Activated gamma-delta T cell (primary cell): ENCODE measurements around the gene SLC29A3.
"Not testable (repeated sequence)": the region's sequence is repeated elsewhere in the genome, so short reads cannot be mapped to it uniquely, and the experiment has no call there.

ENCODE experiments used
- DNase-seq: peaks from one replicate; lab custom pipeline; 2025; lab: John Stamatoyannopoulos, UW

SLC29A3 gene

GRCh38 chr10:71345694-71346093 lies 26.6 kb downstream of the SLC29A3 start:
- DNase-seq = no peak

GRCh38 chr10:71346731-71347130 lies 27.7 kb downstream of the SLC29A3 start:
- no peak for DNase-seq

- no peak for DNase-seq
Measured at GRCh38 chr10:71347587-71348395, 28.7 kb downstream of the SLC29A3 start.

- no peak for DNase-seq
Measured at GRCh38 chr10:71348850-71349249, 29.8 kb downstream of the SLC29A3 start.

GRCh38 chr10:71349406-71349805 lies 30.3 kb downstream of the SLC29A3 start:
- DNase-seq = no peak

GRCh38 chr10:71351087-71351486 lies 32.0 kb downstream of the SLC29A3 start:
- DNase-seq = no peak

GRCh38 chr10:71351628-71352319 lies 32.7 kb downstream of the SLC29A3 start:
- DNase-seq = no peak

- no peak for DNase-seq
Measured at GRCh38 chr10:71353639-71354038, 34.6 kb downstream of the SLC29A3 start.

GRCh38 chr10:71354776-71355175 lies 35.7 kb downstream of the SLC29A3 start:
- no peak for DNase-seq

GRCh38 chr10:71355886-71356285 lies 36.8 kb downstream of the SLC29A3 start:
- DNase-seq = no peak

- DNase-seq = no peak
Measured at GRCh38 chr10:71357792-71358265, 38.8 kb downstream of the SLC29A3 start.

- no peak for DNase-seq
Measured at GRCh38 chr10:71358277-71358676, 39.2 kb downstream of the SLC29A3 start.

- not testable (repeated sequence) for DNase-seq
Measured at GRCh38 chr10:71358906-71359305, 39.8 kb downstream of the SLC29A3 start.

GRCh38 chr10:71359364-71360046 lies 40.4 kb downstream of the SLC29A3 start:
- DNase-seq = no peak

GRCh38 chr10:71360735-71361134 lies 41.7 kb downstream of the SLC29A3 start:
- no peak for DNase-seq

GRCh38 chr10:71361581-71361980 lies 42.5 kb downstream of the SLC29A3 start:
- no peak for DNase-seq

GRCh38 chr10:71362141-71362540 lies 43.1 kb downstream of the SLC29A3 start:
- DNase-seq = no peak

- DNase-seq = no peak
Measured at GRCh38 chr10:71363936-71364335, 44.9 kb downstream of the SLC29A3 start.

- no peak for DNase-seq
Measured at GRCh38 chr10:71365366-71365765, 46.3 kb downstream of the SLC29A3 start.

GRCh38 chr10:71366690-71367089 lies 47.6 kb downstream of the SLC29A3 start:
- no peak for DNase-seq

- no peak for DNase-seq
Measured at GRCh38 chr10:71367271-71367670, 48.2 kb downstream of the SLC29A3 start.

- DNase-seq = no peak
Measured at GRCh38 chr10:71368176-71368575, 49.1 kb downstream of the SLC29A3 start.

GRCh38 chr10:71368643-71369042 lies 49.6 kb downstream of the SLC29A3 start:
- DNase-seq = no peak
